HG03439 (cell line): ENCODE results near the gene EHMT2.

Experiments used
- ATAC-seq: cut with Tn5 transposase; IDR thresholded peaks from one replicate; pipeline ENCODE4 v1.9.1; 2021; ENCODE audit warnings: mild to moderate bottlenecking, moderate library complexity; ENCODE audit not compliant: unreplicated experiment

The EHMT2 gene

GRCh38 chr6:31889331-31889972 lies 8.0 kb downstream of the EHMT2 start:
- ATAC-seq: no peak

- no peak for ATAC-seq
These were observed 8.9 kb downstream of the EHMT2 start for GRCh38 chr6:31888276-31889258.

GRCh38 chr6:31887173-31888007 lies 10.1 kb downstream of the EHMT2 start:
- no peak for ATAC-seq

GRCh38 chr6:31886541-31886991 lies 10.9 kb downstream of the EHMT2 start:
- ATAC-seq: no peak

- no peak for ATAC-seq
These were observed 12.9 kb downstream of the EHMT2 start for GRCh38 chr6:31884528-31885035.

GRCh38 chr6:31883676-31884075 lies 13.8 kb downstream of the EHMT2 start:
- ATAC-seq: no peak

GRCh38 chr6:31882344-31882743 lies 15.2 kb downstream of the EHMT2 start:
- no peak for ATAC-seq

GRCh38 chr6:31881136-31881859 lies 16.2 kb downstream of the EHMT2 start:
- no peak for ATAC-seq

- ATAC-seq: no peak
These were observed 16.9 kb downstream of the EHMT2 start for GRCh38 chr6:31880616-31881015.

GRCh38 chr6:31879901-31880300 lies 17.6 kb downstream of the EHMT2 start:
- ATAC-seq: no peak

- no peak for ATAC-seq
These were observed 18.4 kb downstream of the EHMT2 start for GRCh38 chr6:31879143-31879542.

- no peak for ATAC-seq
These were observed 18.8 kb downstream of the EHMT2 start, which contains the start of gene SLC44A4 for GRCh38 chr6:31878726-31879125. SLC44A4 (minus strand) TSS chr6:31878997; CDS start chr6:31878980, 17 bp downstream.

- no peak for ATAC-seq
These were observed 19.3 kb downstream of the EHMT2 start for GRCh38 chr6:31878222-31878621.

GRCh38 chr6:31877651-31878161 lies 19.8 kb downstream of the EHMT2 start:
- no peak for ATAC-seq

- ATAC-seq: no peak
These were observed 20.3 kb downstream of the EHMT2 start for GRCh38 chr6:31877125-31877650.

GRCh38 chr6:31876357-31876756 lies 21.1 kb downstream of the EHMT2 start:
- no peak for ATAC-seq

- ATAC-seq: no peak
These were observed 21.6 kb downstream of the EHMT2 start for GRCh38 chr6:31875877-31876276.

GRCh38 chr6:31874836-31875572 lies 22.5 kb downstream of the EHMT2 start:
- no peak for ATAC-seq

GRCh38 chr6:31874084-31874670 lies 23.3 kb downstream of the EHMT2 start:
- no peak for ATAC-seq
